ENCODE measurements around the gene BCL11B.
"Not testable (repeated sequence)": the region's sequence is repeated elsewhere in the genome, so short reads cannot be mapped to it uniquely, and the experiment has no call there.

Gene BCL11B

GRCh38 chr14:99201351-99202073, 70.5 kb downstream of the BCL11B start:
- no peak for DNase-seq (ENCODE audit: low read depth in 2 of 2)

DNA sequence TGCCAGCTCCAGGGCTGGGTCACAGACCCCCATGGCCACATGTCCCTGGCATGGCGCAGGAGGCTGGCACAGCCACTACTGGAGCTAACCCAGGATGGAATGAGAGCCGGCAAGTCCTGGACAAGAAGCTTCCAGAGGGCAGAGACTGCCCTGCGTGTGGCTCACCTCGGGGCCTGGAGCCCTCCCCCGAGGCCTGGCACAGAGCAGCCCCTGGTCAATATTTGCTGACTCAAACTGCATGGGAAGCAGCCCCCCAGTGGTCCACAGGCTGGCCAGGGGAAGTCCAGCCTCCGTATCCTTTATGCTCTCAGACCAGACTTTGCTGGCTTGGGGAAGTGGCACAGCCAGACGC, 71.4 kb downstream of the BCL11B start:
- DNase-seq (ENCODE audit: low read depth in 2 of 2), result no peak

GRCh38 chr14:99199846-99200653, 71.9 kb downstream of the BCL11B start:
- no peak for DNase-seq (ENCODE audit: low read depth in 2 of 2)

GRCh38 chr14:99198746-99199502, 73.1 kb downstream of the BCL11B start:
- DNase-seq (ENCODE audit: low read depth in 2 of 2), result no peak

GRCh38 chr14:99196310-99196650, 75.7 kb downstream of the BCL11B start:
- DNase-seq (ENCODE audit: low read depth in 2 of 2), result no peak

GRCh38 chr14:99195602-99196309, 76.2 kb downstream of the BCL11B start:
- no peak for DNase-seq (ENCODE audit: low read depth in 2 of 2)

DNA sequence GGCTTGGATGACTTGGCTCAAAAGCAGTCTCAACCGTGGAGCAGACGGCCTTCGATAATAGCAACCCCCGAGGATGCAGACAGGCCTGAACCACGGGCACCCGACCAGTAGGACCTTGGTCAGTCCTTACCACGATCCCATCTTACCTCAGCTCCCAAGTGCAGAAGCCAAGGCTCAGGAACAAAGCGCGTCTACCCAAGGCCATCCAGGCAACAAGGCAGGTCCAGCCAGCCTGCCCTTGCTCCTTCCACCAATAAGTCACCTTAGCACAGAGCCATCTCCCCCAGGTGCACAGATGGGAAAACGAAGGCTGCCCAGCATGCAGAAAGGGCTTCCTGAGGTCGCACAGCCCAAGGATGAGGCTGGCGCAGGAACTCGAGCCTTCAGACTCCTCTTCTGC, 77.3 kb downstream of the BCL11B start:
- DNase-seq (ENCODE audit: low read depth in 2 of 2), result no peak

DNA sequence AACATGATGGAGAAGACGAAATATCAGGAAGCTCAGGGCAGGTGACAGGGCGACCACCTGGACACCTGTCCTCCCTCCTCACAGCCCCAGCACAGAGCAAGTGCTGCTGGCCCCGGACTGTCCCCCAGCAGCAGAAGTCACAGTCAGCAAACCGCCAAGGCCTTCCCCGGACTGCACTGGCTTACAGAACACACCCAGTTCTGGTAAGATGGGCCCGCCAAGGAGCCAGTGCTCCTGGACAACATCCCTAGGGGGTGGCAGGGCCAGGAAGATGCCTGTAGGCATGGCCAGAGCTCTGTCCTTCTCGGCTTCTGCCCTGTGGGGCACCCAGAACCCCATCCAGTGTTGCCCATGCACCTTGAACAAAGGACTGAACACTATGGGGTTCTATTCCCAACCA, 77.9 kb downstream of the BCL11B start:
- no peak for DNase-seq (ENCODE audit: low read depth in 2 of 2)

DNA sequence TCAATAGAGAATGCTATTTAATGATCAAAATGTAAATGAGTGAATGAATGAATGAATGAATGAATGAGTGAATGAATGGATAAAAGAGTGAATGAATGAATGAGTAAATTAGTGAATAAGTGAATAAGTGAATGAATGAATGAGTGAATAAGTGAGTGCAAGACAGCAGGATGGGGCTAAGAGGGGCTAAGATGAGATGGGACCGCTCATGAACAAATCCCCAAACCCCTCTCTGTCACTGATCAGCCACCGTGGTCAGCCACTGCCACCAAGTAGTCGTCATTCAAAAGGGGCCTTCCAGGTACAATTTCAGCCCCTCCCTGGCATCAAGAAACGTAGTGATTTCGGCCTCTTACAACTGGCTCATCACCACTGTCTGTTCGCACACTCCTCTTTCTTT, 79.2 kb downstream of the BCL11B start:
- no peak for DNase-seq (ENCODE audit: low read depth in 2 of 2)

GRCh38 chr14:99192028-99192621, 79.9 kb downstream of the BCL11B start:
- DNase-seq (ENCODE audit: low read depth in 2 of 2), result no peak

DNA sequence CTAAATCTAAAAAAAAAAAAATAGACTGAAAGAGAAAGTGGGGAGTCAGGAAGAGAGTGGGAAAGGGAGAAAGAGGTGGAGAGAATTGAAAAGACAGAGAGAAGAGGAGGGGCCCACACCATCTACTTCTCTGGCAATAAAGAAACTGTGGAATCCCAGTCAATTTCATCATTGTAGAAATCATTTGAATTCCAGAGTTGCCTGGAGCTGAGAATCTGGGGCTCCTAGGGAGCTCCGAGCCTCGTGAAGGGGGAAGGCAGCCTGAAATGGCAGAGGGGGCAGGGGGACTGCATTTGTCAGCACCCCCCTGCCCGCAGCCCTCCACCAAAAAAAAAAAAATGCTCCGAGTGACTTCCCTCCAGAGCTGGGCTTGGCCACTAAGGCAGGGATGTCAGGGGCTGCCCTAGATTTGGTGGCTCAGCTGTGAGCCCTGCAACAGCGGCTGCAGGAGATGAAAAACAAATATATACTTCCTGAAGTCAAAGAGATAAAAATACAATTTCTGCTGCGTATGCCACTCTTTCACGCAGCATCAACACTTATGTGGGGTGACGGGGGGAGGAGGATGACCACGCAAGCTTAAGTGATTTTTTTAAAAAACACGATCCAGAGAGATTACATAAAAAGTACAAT, 80.5 kb downstream of the BCL11B start:
- DNase-seq (ENCODE audit: low read depth in 2 of 2), result no peak

DNA sequence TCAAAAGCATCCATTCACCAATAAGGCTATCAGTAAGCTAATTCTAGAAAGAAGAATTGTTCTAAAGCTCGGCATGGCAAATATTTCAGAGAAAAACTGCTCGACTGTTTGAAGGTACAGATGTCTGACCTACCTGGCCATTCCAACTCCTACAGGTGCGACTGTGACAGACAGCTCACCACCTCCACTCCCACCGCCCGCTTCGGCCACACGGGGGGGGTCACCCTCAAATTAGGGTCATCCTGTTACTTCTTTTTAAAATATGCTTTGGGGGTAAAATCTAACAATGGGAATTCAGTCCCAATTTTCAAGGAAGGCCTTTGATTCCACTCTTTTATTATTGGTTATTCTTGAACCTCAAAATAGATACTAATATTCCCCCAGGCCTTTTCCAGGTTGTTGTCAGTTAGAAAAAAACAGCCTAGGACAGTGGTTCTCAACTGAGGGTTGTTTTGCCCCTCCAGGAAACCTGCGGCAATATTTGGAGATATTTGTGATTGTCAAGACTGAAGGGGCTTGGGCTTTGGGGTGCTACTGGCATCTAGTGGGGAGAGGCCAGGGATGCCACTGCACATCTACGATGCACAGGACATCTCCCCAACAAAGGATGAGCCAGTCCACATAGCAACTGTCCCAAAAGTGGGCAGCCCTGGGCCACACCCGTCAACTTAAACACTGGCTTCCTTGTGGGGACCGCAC, 81.2 kb downstream of the BCL11B start:
- no peak for DNase-seq (ENCODE audit: low read depth in 2 of 2)

- no peak for DNase-seq (ENCODE audit: low read depth in 2 of 2)
Measured at GRCh38 chr14:99189201-99189801, 82.7 kb downstream of the BCL11B start.

DNA sequence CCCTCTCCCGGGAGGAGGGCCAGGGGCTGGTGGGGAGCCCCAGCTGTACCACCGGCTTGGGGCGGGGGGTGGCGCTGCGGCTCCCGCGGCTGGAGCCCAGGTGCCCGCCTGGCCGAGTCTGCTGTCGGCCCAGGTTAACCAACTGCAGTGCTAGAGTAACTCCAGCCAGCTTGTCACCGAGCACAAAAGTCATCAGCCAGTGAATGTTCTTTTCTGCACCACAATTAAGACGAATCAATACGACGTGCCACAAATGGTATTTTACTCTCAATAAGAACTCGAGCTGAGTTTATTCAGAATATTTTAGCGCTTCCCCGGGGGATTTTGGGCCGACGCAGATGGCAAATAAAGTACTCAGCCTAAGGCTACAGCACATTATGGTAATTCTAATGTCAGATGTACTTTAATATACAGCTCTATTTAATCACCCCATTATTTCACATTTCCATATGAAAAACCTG, 83.2 kb downstream of the BCL11B start:
- DNase-seq (ENCODE audit: low read depth in 2 of 2), result no peak

GRCh38 chr14:99187858-99188257, 84.1 kb downstream of the BCL11B start:
- DNase-seq (ENCODE audit: low read depth in 2 of 2), result no peak

GRCh38 chr14:99186956-99187690, 84.9 kb downstream of the BCL11B start:
- no peak for DNase-seq (ENCODE audit: low read depth in 2 of 2)

- DNase-seq (ENCODE audit: low read depth in 2 of 2), result not testable (repeated sequence)
Measured at GRCh38 chr14:99186336-99186735, 85.7 kb downstream of the BCL11B start.

- DNase-seq (ENCODE audit: low read depth in 2 of 2), result no peak
Measured at GRCh38 chr14:99185436-99186068, 86.4 kb downstream of the BCL11B start.

DNA sequence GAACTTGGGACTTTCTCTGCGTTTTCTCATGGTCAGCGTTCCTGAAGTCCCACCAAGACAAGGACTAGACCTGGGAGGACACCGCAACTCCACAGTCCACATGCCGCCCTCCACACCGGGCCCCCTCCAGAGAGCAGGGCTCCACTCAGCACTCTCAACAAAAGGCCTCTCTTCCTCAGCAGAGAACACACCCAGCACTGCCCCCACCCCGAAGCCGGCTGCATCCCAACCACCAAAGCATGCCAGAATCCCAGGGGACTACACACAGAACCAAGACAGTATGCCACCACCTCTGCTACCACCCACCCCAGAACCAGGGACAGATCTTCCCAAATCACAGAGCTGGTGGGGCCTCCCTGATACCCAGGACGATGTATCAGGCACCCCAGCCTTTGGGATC, 88.3 kb downstream of the BCL11B start:
- DNase-seq (ENCODE audit: low read depth in 2 of 2), result no peak

Measured in stimulated activated CD4-positive, alpha-beta T cell treated with anti-CD3 and anti-CD28 coated beads, Interleukin-1b, Interleukin-23, amount 100 ng/mL, for 4 hours (primary cell).